Sigmoid colon (tissue), 4 donors: Measurements from ENCODE around the gene CD44.

ENCODE experiments used
- CTCF ChIP-seq, 4 experiments: fragments of 450-650 bp in 3 of 4; fragments of 200-600 bp in 1 of 4; IDR thresholded peaks; one replicate each; pipeline ENCODE4 v1.5.1; 2016 to 2019; ENCODE audit warnings: antibody characterized with exemption in 4 of 4, mild to moderate bottlenecking in 3 of 4, moderate library complexity in 2 of 4
- EP300 ChIP-seq, 4 donors: sonication (generic); formaldehyde crosslinking; IDR thresholded peaks; one replicate each; pipeline ENCODE4 v1.6.1; 2017; ENCODE audit warnings: antibody characterized with exemption in 4 of 4
- POLR2A ChIP-seq, 2 donors: fragments of 450-650 bp; IDR thresholded peaks; one replicate each; pipeline ENCODE4 v1.6.1; 2016; ENCODE audit warnings: antibody characterized with exemption in 2 of 2, mild to moderate bottlenecking in 2 of 2, moderate library complexity in 2 of 2
- POLR2AphosphoS5 ChIP-seq, 4 donors: sonication (generic); formaldehyde crosslinking; IDR thresholded peaks; one replicate each; pipeline ENCODE4 v1.6.1; 2017; ENCODE audit warnings: antibody characterized with exemption in 4 of 4

- no peak for TF ChIP-seq POLR2A (IDR thresholded peaks at IDR 0.05)
- TF ChIP-seq POLR2AphosphoS5 (IDR thresholded peaks at IDR 0.05): no peak
- no peak for TF ChIP-seq CTCF (IDR thresholded peaks at IDR 0.05)
- no peak for TF ChIP-seq EP300 (IDR thresholded peaks at IDR 0.05)
Observed at GRCh38 chr11:35098855-35099254, 40.1 kb upstream of the CD44 start.
